ENCODE measurements around the gene TMCC3.

- TF ChIP-seq MTA3 (CRISPR knock-in tag; IDR thresholded peaks at IDR 0.05) (no peak), YY1 (IDR thresholded peaks at IDR 0.05; ENCODE audit: insufficient read depth, insufficient replicate concordance, low read depth, low read length) (no peak), GABPA (IDR thresholded peaks at IDR 0.05; ENCODE audit: low read depth, low read length) (no peak), GABPA (CRISPR knock-in tag; IDR thresholded peaks at IDR 0.05; ENCODE audit: low read depth) (no peak), SIN3A (IDR thresholded peaks at IDR 0.05; ENCODE audit: borderline replicate concordance, low read depth, low read length) (no peak), ZNF274 (CRISPR knock-in tag; IDR thresholded peaks at IDR 0.05) (no peak)
These were observed 1.8 kb downstream of the TMCC3 start for GRCh38 chr12:94648578-94648977.
